HG03571 (cell line): ENCODE results near the gene UBE2D4.
A peak's percentile ranks its signal among the peaks of the same experiment; 100 is the strongest.
"Not testable (repeated sequence)": the region's sequence is repeated elsewhere in the genome, so short reads cannot be mapped to it uniquely, and the experiment has no call there.

Source experiments
- ATAC-seq: cut with Tn5 transposase; IDR thresholded peaks from one replicate; pipeline ENCODE4 v1.9.1; 2021; ENCODE audit not compliant: unreplicated experiment

UBE2D4 gene

GRCh38 chr7:43960933-43961332 lies 34.7 kb downstream of the UBE2D4 start:
- ATAC-seq = no peak

GRCh38 chr7:43966392-43966791 lies 40.2 kb downstream of the UBE2D4 start:
- not testable (repeated sequence) for ATAC-seq

GRCh38 chr7:43968172-43969040 lies 42.2 kb downstream of the UBE2D4 start:
- ATAC-seq = not testable (repeated sequence)

GRCh38 chr7:43969586-43969985 lies 43.4 kb downstream of the UBE2D4 start:
- not testable (repeated sequence) for ATAC-seq

- ATAC-seq = not testable (repeated sequence)
Measured at GRCh38 chr7:43970698-43971097, 44.5 kb downstream of the UBE2D4 start.

GRCh38 chr7:43974033-43974573 lies 47.9 kb downstream of the UBE2D4 start:
- ATAC-seq = not testable (repeated sequence)

- not testable (repeated sequence) for ATAC-seq
Measured at GRCh38 chr7:43974725-43975482, 48.7 kb downstream of the UBE2D4 start.

GRCh38 chr7:43977525-43977924 lies 51.3 kb downstream of the UBE2D4 start:
- ATAC-seq = no peak

GRCh38 chr7:43978102-43978501 lies 51.9 kb downstream of the UBE2D4 start:
- not testable (repeated sequence) for ATAC-seq

GRCh38 chr7:43982848-43983247 lies 56.6 kb downstream of the UBE2D4 start:
- not testable (repeated sequence) for ATAC-seq

GRCh38 chr7:43983736-43984135 lies 57.5 kb downstream of the UBE2D4 start:
- not testable (repeated sequence) for ATAC-seq

- ATAC-seq = peak; percentile 67
Measured at GRCh38 chr7:43985904-43986864, 59.9 kb downstream of the UBE2D4 start.

- ATAC-seq = not testable (repeated sequence)
Measured at GRCh38 chr7:43987476-43987875, 61.2 kb downstream of the UBE2D4 start.

- ATAC-seq = not testable (repeated sequence)
Measured at GRCh38 chr7:43990011-43990585, 63.9 kb downstream of the UBE2D4 start.

GRCh38 chr7:43990829-43991228 lies 64.6 kb downstream of the UBE2D4 start:
- ATAC-seq = not testable (repeated sequence)

- ATAC-seq = peak; percentile 75
Measured at GRCh38 chr7:43992896-43993295, 66.7 kb downstream of the UBE2D4 start.

- not testable (repeated sequence) for ATAC-seq
Measured at GRCh38 chr7:43994681-43995080, 68.4 kb downstream of the UBE2D4 start.

- not testable (repeated sequence) for ATAC-seq
Measured at GRCh38 chr7:43997532-43997931, 71.3 kb downstream of the UBE2D4 start, which contains the start of gene SPDYE1. TSS of gene SPDYE1 (plus strand) at chr7:43997897. CDS start at chr7:43999950, 2,053 bp downstream.
